ENCODE results near the gene ABCG4.
"Not testable (repeated sequence)": the region's sequence is repeated elsewhere in the genome, so short reads cannot be mapped to it uniquely, and the experiment has no call there.

The ABCG4 gene

DNA sequence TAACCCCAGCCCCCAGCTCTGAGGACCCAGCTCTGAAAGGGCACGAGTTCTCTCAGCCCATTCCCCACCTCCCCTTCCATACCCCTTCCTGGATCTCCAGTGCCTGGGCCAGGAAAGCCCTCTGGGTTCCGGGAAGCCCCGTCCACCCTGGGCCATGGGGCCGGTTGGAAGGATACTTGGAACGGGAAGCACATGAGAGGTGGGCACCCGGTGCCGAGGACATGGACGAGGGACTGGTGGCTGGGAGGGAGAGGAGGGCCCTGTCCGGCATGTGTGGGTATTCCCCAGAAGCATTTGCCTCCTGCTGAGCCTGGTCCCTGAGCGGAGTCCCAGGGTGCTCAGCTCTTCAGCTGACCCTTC is 32.6 kb upstream of the ABCG4 start:
- DNase-seq (ENCODE audit: low spot score) = no peak

GRCh38 chr11:119116601-119117000 is 32.3 kb upstream of the ABCG4 start:
- no peak for DNase-seq (ENCODE audit: low spot score)

- DNase-seq (ENCODE audit: low spot score) = no peak
These were observed 31.7 kb upstream of the ABCG4 start for GRCh38 chr11:119117004-119117706.

GRCh38 chr11:119118227-119118626 is 30.6 kb upstream of the ABCG4 start:
- DNase-seq (ENCODE audit: low spot score) = no peak

GRCh38 chr11:119118946-119119345 is 29.9 kb upstream of the ABCG4 start:
- no peak for DNase-seq (ENCODE audit: low spot score)

DNA sequence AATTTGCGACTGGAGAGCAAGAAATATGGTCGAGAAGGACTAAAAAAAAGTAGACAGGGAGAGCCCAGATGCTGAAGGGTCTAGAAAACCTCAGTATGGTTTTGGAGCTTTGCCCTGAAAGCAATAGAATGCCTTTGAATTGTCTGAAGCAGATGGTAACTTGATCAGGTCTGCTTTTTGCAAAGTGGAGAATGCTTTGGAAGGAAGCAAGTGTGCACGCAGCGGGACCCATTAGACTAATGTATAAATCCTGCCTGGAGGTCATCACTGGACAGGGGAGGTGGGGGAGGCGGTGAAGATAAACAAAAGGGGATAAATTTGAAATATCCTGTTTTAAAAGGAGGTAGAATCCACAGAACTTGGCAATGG is 28.2 kb upstream of the ABCG4 start:
- no peak for DNase-seq (ENCODE audit: low spot score)

GRCh38 chr11:119121008-119121810 is 27.6 kb upstream of the ABCG4 start, which contains the start of gene HINFP:
Gene HINFP (plus strand): TSS chr11:119121580. CDS start chr11:119126945, 5,365 bp downstream.
- DNase-seq (ENCODE audit: low spot score) = peak; percentile 100

GRCh38 chr11:119121811-119122124 is 27.1 kb upstream of the ABCG4 start:
- no peak for DNase-seq (ENCODE audit: low spot score)

DNA sequence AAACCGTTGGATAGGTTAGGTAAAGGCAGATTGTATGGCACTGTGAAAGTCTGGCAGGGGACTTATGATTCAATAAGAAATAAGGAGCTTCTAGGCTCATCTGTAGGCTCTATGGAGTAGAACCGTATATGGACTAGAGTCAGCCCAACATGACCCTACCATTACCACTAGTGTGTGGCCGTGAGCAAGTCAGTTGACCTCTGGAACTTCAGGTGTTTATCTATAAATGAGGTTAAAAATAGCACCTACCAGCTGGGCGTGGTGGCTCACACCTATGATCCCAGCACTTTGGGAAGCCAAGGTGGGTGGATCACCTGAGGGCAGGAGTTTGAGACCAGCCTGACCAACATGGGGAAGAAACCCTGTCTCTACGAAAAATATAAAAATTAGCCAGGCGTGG is 23.0 kb upstream of the ABCG4 start:
- no peak for DNase-seq (ENCODE audit: low spot score)

- no peak for DNase-seq (ENCODE audit: low spot score)
These were observed 22.1 kb upstream of the ABCG4 start for GRCh38 chr11:119126675-119127268.

- no peak for DNase-seq (ENCODE audit: low spot score)
These were observed 18.2 kb upstream of the ABCG4 start for GRCh38 chr11:119130662-119131061.

GRCh38 chr11:119134389-119134978 is 14.4 kb upstream of the ABCG4 start:
- DNase-seq (ENCODE audit: low spot score) = no peak

- not testable (repeated sequence) for DNase-seq (ENCODE audit: low spot score)
These were observed 9.6 kb upstream of the ABCG4 start for GRCh38 chr11:119139276-119139675.

DNA sequence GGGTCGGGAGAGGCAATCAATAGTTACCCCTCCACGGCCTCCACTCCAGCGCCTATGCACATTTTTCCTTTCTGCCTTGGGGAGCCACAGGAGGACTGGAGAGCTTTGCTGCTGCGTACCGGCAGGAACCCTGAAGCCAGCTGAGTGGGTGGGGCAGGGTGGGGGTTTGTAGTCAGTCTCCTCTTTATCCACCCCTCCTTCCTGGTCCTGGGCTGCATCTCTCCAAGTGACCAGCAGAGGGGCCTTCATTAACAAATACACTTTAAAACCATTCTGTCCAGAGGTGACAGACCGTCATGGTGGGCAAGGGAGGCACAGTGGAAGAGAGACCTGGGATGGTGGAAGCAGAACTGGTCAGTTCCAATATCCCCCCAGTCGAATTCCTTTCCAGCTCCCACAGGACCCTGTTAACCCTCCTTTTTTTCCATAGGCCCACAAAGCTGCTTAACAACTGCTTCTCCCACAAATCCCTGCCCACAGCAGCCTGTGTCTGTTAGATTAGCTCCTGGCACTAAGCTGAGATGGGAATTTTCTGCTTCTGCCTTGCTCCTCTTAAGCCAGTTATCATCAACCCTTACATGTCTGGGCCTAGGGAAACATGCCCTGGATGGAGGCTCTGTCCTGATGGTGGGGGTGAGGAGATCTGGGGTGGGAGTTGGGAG is 3.9 kb upstream of the ABCG4 start:
- peak; percentile 18 for DNase-seq (ENCODE audit: low spot score)

- no peak for DNase-seq (ENCODE audit: low spot score)
These were observed 3.3 kb upstream of the ABCG4 start for GRCh38 chr11:119145551-119145950.

GRCh38 chr11:119147604-119148333 is 1.1 kb upstream of the ABCG4 start:
- DNase-seq (ENCODE audit: low spot score) = no peak

GRCh38 chr11:119148720-119149017 is 183 bp upstream of the ABCG4 start:
- no peak for DNase-seq (ENCODE audit: low spot score)

DNA sequence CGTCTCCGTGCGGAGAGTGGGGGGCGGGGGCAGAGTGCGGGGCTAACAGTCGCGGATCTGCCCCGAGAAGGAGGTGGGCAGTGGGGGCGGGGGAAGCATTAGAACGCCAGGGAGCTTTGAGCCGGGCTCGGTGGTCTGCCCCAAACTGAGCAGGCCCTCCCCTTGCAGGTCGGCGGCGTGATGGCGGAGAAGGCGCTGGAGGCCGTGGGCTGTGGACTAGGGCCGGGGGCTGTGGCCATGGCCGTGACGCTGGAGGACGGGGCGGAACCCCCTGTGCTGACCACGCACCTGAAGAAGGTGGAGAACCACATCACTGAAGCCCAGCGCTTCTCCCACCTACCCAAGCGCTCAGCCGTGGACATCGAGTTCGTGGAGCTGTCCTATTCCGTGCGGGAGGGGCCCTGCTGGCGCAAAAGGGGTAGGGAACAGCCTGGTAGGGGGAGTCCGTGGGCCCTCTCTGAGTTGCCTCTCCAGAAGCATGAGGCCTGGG is 979 bp downstream of the ABCG4 start:
- DNase-seq (ENCODE audit: low spot score) = no peak

GRCh38 chr11:119152043-119152442 is 3.2 kb downstream of the ABCG4 start:
- no peak for DNase-seq (ENCODE audit: low spot score)

DNA sequence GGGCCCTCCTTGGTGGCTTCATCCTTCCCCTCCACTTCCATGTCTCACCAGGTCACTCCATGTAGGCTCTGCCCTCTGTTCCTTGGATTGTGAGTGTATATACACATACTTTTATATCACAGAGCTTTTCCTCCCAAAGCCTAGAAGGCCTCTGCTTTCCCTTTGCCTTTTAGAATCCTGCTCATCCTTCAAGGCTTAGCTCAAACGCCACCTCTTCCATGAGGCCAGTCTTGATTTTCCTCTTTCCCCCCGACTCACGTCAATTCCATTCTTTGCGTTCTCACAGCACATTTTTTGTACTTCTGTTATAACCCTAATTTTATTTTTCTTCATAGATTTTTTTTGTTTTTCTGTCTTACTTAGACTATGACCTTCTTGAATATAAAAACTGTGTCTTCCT is 3.8 kb downstream of the ABCG4 start:
- DNase-seq (ENCODE audit: low spot score) = no peak

- no peak for DNase-seq (ENCODE audit: low spot score)
These were observed 4.4 kb downstream of the ABCG4 start for GRCh38 chr11:119153049-119153818.
